Head of caudate nucleus (tissue), 42 donors: ENCODE results near the gene EGR2.

Experiments used
- DNase-seq, 42 donors: peaks; one replicate each; pipeline versions ENCODE4 v3.0.0 to v3.0.0-alpha.2; 2020 to 2021; ENCODE audit warnings: mixed read lengths in 7 of 42
- intact Hi-C: fragments of 100-400 bp; cut with DNase I; formaldehyde crosslinking; loops from one replicate; pipeline ENCODE4 v1.15.0; 2022

The EGR2 gene

GRCh38 chr10:62819141-62819920 lies 3.2 kb upstream of the EGR2 start:
- intact Hi-C loops = loop anchor here (5.0 to 10.0 kb wide), 2 partner anchors 207 to 225 kb away; no protein-coding TSS in a partner anchor

GRCh38 chr10:62818426-62819011 lies 2.4 kb upstream of the EGR2 start:
- DNase-seq = peak in 35 of 42 donors; percentile 18 to 72 (median 43)
- intact Hi-C loops = loop anchor here (5.0 to 10.0 kb wide), 2 partner anchors 206 to 224 kb away; no protein-coding TSS in a partner anchor

More at GRCh38 chr10:62819141-62819920, 3.2 kb upstream of the EGR2 start:
- DNase-seq = peak in 1 of 42 donors; percentile 28

- DNase-seq = peak in 40 of 42 donors; percentile 25 to 84 (median 64)
- intact Hi-C loops = loop anchor here (1.0 to 10.0 kb wide), 3 partner anchors 14 to 223 kb away; partner anchors contain the start of gene ADO
Observed at GRCh38 chr10:62817766-62818425, 1.7 kb upstream of the EGR2 start.

- intact Hi-C loops = loop anchor here (1.0 to 10.0 kb wide), 3 partner anchors 13 to 222 kb away; partner anchors contain the start of gene ADO
- peak in 36 of 42 donors; percentile 13 to 76 (median 54) for DNase-seq
Observed at GRCh38 chr10:62817121-62817765, 1.1 kb upstream of the EGR2 start.

- intact Hi-C loops = loop anchor here (5.0 to 10.0 kb wide), 2 partner anchors 204 to 221 kb away; no protein-coding TSS in a partner anchor
- DNase-seq = no peak
Observed at GRCh38 chr10:62816076-62816330, 163 bp downstream of the EGR2 start.

- peak in 15 of 42 donors; percentile 11 to 46 (median 30) for DNase-seq
- intact Hi-C loops = loop anchor here (5.0 to 10.0 kb wide), 2 partner anchors 203 to 221 kb away; no protein-coding TSS in a partner anchor
Observed at GRCh38 chr10:62815381-62816075, 638 bp downstream of the EGR2 start.

GRCh38 chr10:62814756-62815380 lies 1.3 kb downstream of the EGR2 start:
- peak in 20 of 42 donors; percentile 20 to 61 (median 40) for DNase-seq
- intact Hi-C loops = loop anchor here (5.0 to 10.0 kb wide), 2 partner anchors 203 to 220 kb away; no protein-coding TSS in a partner anchor

- no peak for DNase-seq
- intact Hi-C loops = loop anchor here (10.0 kb wide), 1 partner anchor 219 kb away; no protein-coding TSS in a partner anchor
Observed at GRCh38 chr10:62813981-62814380, 2.2 kb downstream of the EGR2 start.

GRCh38 chr10:62813453-62813852 lies 2.7 kb downstream of the EGR2 start:
- intact Hi-C loops = loop anchor here (10.0 kb wide), 1 partner anchor 219 kb away; no protein-coding TSS in a partner anchor

GRCh38 chr10:62812672-62813439 lies 3.3 kb downstream of the EGR2 start:
- intact Hi-C loops = loop anchor here (10.0 kb wide), 1 partner anchor 218 kb away; no protein-coding TSS in a partner anchor

More at GRCh38 chr10:62813453-62813852, 2.7 kb downstream of the EGR2 start:
- no peak for DNase-seq

GRCh38 chr10:62811159-62811875 lies 4.8 kb downstream of the EGR2 start:
- no peak for DNase-seq
- intact Hi-C loops = loop anchor here (10.0 kb wide), 1 partner anchor 217 kb away; no protein-coding TSS in a partner anchor

More at GRCh38 chr10:62812672-62813439, 3.3 kb downstream of the EGR2 start:
- no peak for DNase-seq

- intact Hi-C loops = loop anchor here (10.0 kb wide), 1 partner anchor 216 kb away; no protein-coding TSS in a partner anchor
- no peak for DNase-seq
Observed at GRCh38 chr10:62810156-62810902, 5.8 kb downstream of the EGR2 start.

- intact Hi-C loops = no loop called here
- no peak for DNase-seq
Observed at GRCh38 chr10:62806251-62806650, 9.9 kb downstream of the EGR2 start.

GRCh38 chr10:62805231-62806099 lies 10.7 kb downstream of the EGR2 start:
- peak in 12 of 42 donors; percentile 14 to 52 (median 26) for DNase-seq
- intact Hi-C loops = no loop called here
